Loucy (cell line): ENCODE data around the gene SUSD6.

Source experiments
- H2AFZ ChIP-seq: fragments of 200-600 bp; sonication (generic); 2 replicates; pipeline ENCODE4 v1.6.0; 2016; ENCODE audit warnings: antibody characterized with exemption, mild to moderate bottlenecking, low read length, moderate library complexity
- H3F3A ChIP-seq: fragments of 200-600 bp; 2 replicates; pipeline ENCODE4 v1.6.0; 2016; ENCODE audit warnings: antibody characterized with exemption, low read depth, mild to moderate bottlenecking
- H3K27me3 ChIP-seq: fragments of 200-600 bp; sonication (generic); 2 replicates; pipeline ENCODE4 v1.6.1; 2014; ENCODE audit warnings: low read length, mild to moderate bottlenecking; ENCODE audit not compliant: insufficient read depth, poor library complexity, severe bottlenecking
- H3K36me3 ChIP-seq: fragments of 200-600 bp; sonication (generic); 2 replicates; pipeline ENCODE4 v1.6.1; 2016; ENCODE audit warnings: low read length; ENCODE audit not compliant: insufficient read depth
- H3K4me1 ChIP-seq: fragments of 200-600 bp; sonication (generic); 2 replicates; pipeline ENCODE4 v1.5.1; 2014; ENCODE audit warnings: low read length, mild to moderate bottlenecking; ENCODE audit not compliant: insufficient read depth, poor library complexity, severe bottlenecking
- H3K4me2 ChIP-seq: fragments of 200-600 bp; sonication (generic); 2 replicates; pipeline ENCODE4 v1.6.0; 2014; ENCODE audit warnings: antibody characterized with exemption, low read length, low read depth, mild to moderate bottlenecking; ENCODE audit not compliant: poor library complexity, severe bottlenecking
- H3K4me3 ChIP-seq: fragments of 200-600 bp; sonication (generic); 2 replicates; pipeline ENCODE4 v1.5.1; 2014; ENCODE audit warnings: low read length, mild to moderate bottlenecking, mixed read lengths; ENCODE audit not compliant: poor library complexity, severe bottlenecking
- H3K79me2 ChIP-seq: fragments of 200-600 bp; sonication (generic); 2 replicates; pipeline ENCODE4 v1.6.1; 2014; ENCODE audit warnings: low read length; ENCODE audit not compliant: insufficient read depth
- H3K9ac ChIP-seq: fragments of 200-600 bp; sonication (generic); 2 replicates; pipeline ENCODE4 v1.6.0; 2014; ENCODE audit warnings: mild to moderate bottlenecking, low read depth, low read length, moderate library complexity; ENCODE audit not compliant: poor library complexity, severe bottlenecking
- H3K9me2 ChIP-seq: fragments of 200-600 bp; sonication (generic); replicated peaks from 2 replicates; pipeline ENCODE4 v1.6.1; 2016; ENCODE audit warnings: low read depth, low read length, mixed read lengths
- H3K9me3 ChIP-seq: fragments of 200-600 bp; sonication (generic); 2 replicates; pipeline ENCODE4 v1.6.1; 2014; ENCODE audit warnings: mild to moderate bottlenecking, antibody characterized with exemption, low read length, low read depth; ENCODE audit not compliant: insufficient read depth
- H4K20me1 ChIP-seq: fragments of 200-600 bp; sonication (generic); 2 replicates; pipeline ENCODE4 v1.6.0; 2014; ENCODE audit warnings: antibody characterized with exemption, low read length, mild to moderate bottlenecking; ENCODE audit not compliant: insufficient read depth, poor library complexity, severe bottlenecking
- CTCF ChIP-seq: fragments of 200-600 bp; sonication (generic); conservative IDR thresholded peaks from 2 replicates; pipeline ENCODE4 v1.5.1; 2014; ENCODE audit warnings: mild to moderate bottlenecking, antibody characterized with exemption, low read length
- EZH2phosphoT487 ChIP-seq: fragments of 200-600 bp; IDR thresholded peaks from 2 replicates; pipeline ENCODE4 v1.6.1; 2018; ENCODE audit warnings: antibody characterized with exemption, mild to moderate bottlenecking, moderate library complexity, borderline replicate concordance

Gene SUSD6

GRCh38 chr14:69620981-69621380 lies 9.6 kb downstream of the SUSD6 start:
- H3K9me3 ChIP-seq = no peaks in the 10 kb centered on the region
- peaks cover 93% of the 10 kb centered on the region for H3K79me2 ChIP-seq
- no peaks in the 10 kb centered on the region for H3K36me3 ChIP-seq
- peak overlapping the region; percentile 55 for H3K9ac ChIP-seq
- no peak overlapping the region for H2AFZ ChIP-seq
- peaks cover 91% of the 10 kb centered on the region for H3K4me1 ChIP-seq
- H3F3A ChIP-seq = peaks cover 12% of the 10 kb centered on the region
- no peaks in the 10 kb centered on the region for H3K27me3 ChIP-seq
- H4K20me1 ChIP-seq = peaks cover 6% of the 10 kb centered on the region
- TF ChIP-seq CTCF = no peak
- no peak for TF ChIP-seq EZH2phosphoT487
- H3K9me2 ChIP-seq = no peaks in the 10 kb centered on the region
- H3K4me3 ChIP-seq = peak overlapping the region; percentile 6
- H3K4me2 ChIP-seq = peak overlapping the region; percentile 95

GRCh38 chr14:69624136-69624535 lies 12.7 kb downstream of the SUSD6 start:
- TF ChIP-seq EZH2phosphoT487 (no peak), CTCF (no peak)
- no peaks in the 10 kb centered on the region for H3K36me3 ChIP-seq
- peaks cover 93% of the 10 kb centered on the region for H3K79me2 ChIP-seq
- H3K9me2 ChIP-seq = no peaks in the 10 kb centered on the region
- peak overlapping the region; percentile 98 for H3K4me2 ChIP-seq
- H3K27me3 ChIP-seq = no peaks in the 10 kb centered on the region
- peaks cover 19% of the 10 kb centered on the region for H3F3A ChIP-seq
- peak overlapping the region; percentile 75 for H3K9ac ChIP-seq
- no peaks in the 10 kb centered on the region for H4K20me1 ChIP-seq
- peak overlapping the region; percentile 31 for H3K4me3 ChIP-seq
- no peak overlapping the region for H2AFZ ChIP-seq
- H3K9me3 ChIP-seq = no peaks in the 10 kb centered on the region
- H3K4me1 ChIP-seq = peaks cover 84% of the 10 kb centered on the region

GRCh38 chr14:69625299-69626131 lies 14.1 kb downstream of the SUSD6 start:
- peaks cover 19% of the 10 kb centered on the region for H3F3A ChIP-seq
- no peaks in the 10 kb centered on the region for H3K9me2 ChIP-seq
- H3K9me3 ChIP-seq = no peaks in the 10 kb centered on the region
- no peak overlapping the region for H2AFZ ChIP-seq
- peaks cover 93% of the 10 kb centered on the region for H3K79me2 ChIP-seq
- H3K4me2 ChIP-seq = peak overlapping the region; percentile 98
- no peaks in the 10 kb centered on the region for H3K27me3 ChIP-seq
- no peak for TF ChIP-seq EZH2phosphoT487
- no peak for TF ChIP-seq CTCF
- H4K20me1 ChIP-seq = peaks cover 3% of the 10 kb centered on the region
- H3K4me1 ChIP-seq = peaks cover 87% of the 10 kb centered on the region
- H3K36me3 ChIP-seq = no peaks in the 10 kb centered on the region
- H3K4me3 ChIP-seq = peak overlapping the region; percentile 71
- peak overlapping the region; percentile 83 for H3K9ac ChIP-seq
